LNCAP (cell line): ENCODE results near the gene RPAP3.

ENCODE experiments used
- CTCF ChIP-seq: fragments of 450-650 bp; IDR thresholded peaks from 2 replicates; pipeline ENCODE4 v1.5.1; 2017; ENCODE audit warnings: mild to moderate bottlenecking

Gene RPAP3

GRCh38 chr12:47689215-47689614, 16.6 kb downstream of the RPAP3 start:
- TF ChIP-seq CTCF = no peak

- TF ChIP-seq CTCF = no peak
These were observed 18.2 kb downstream of the RPAP3 start for GRCh38 chr12:47687636-47688035.

GRCh38 chr12:47686645-47687240, 19.1 kb downstream of the RPAP3 start:
- peak; percentile 67 for TF ChIP-seq CTCF

GRCh38 chr12:47679785-47680184, 26.0 kb downstream of the RPAP3 start:
- no peak for TF ChIP-seq CTCF

GRCh38 chr12:47672068-47672467, 33.8 kb downstream of the RPAP3 start:
- TF ChIP-seq CTCF = no peak

GRCh38 chr12:47652521-47653234, 53.2 kb downstream of the RPAP3 start:
- no peak for TF ChIP-seq CTCF

- TF ChIP-seq CTCF = peak; percentile 76
These were observed 54.2 kb downstream of the RPAP3 start for GRCh38 chr12:47651368-47652254.
